Measurements from ENCODE around the gene PPCS. TPM values are rescaled to one million over a fixed set of nuclear protein-coding genes. Genes with fewer than 3 reads are reported as not detected.

PPCS gene
- total and polyA plus RNA-seq, 2 donors (not counting 1 experiment from before 2014, with no cell fraction given), result 39.3 to 40.3 TPM

DNA sequence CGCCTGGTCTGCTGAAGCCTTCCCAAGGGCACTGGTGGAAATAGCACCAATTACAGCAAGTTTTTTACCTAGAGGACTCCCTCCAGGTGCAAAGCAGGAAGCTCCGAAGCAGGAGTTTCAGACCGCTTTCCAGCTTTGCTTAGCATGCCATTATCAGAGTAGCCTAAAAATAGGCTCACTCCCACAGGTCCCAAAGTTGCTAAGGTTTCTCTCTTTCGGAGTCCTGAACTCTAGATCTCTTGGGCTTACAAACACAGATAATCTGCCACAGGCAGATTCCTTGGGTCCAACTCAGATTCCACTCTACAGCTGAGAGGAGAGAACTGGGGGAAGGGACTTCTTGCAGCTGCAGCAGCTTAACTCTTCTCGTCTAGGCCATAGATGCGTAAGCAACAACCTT, 23.0 kb upstream of the PPCS start:
- Histone ChIP-seq H3K4me2 (ENCODE audit: extremely low read depth, insufficient read depth, low read length) (no peak overlapping the region), H2AFZ (ENCODE audit: low read length) (no peak overlapping the region)
- DNase-seq (ENCODE audit: low read depth in 2 of 2), result no peak

DNA sequence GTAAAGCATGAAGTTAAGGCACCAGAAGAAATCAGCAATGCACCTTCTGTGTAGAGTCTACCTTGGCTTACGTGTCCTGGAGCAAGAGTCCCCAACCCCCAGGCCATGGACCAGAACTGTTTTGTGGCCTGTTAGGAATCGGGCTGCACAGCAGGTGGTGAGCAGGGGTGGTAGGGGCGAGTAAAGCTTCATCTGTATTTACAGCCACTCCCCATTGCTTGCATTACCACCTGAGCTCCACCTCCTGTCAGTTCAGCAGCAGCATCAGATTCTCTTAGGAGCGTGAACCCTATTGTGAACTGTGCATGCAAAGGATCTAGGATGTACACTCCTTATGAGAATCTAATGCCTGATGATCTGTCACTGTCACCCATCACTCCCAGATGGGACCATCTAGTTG, 22.0 kb upstream of the PPCS start:
- DNase-seq (ENCODE audit: low read depth in 2 of 2), result no peak
- Histone ChIP-seq H3K27me3 (ENCODE audit: control insufficient read depth, insufficient read depth, low read length) (no peaks in the 10 kb centered on the region), H3K4me2 (ENCODE audit: extremely low read depth, insufficient read depth, low read length) (no peak overlapping the region), H3K36me3 (ENCODE audit: control insufficient read depth, insufficient read depth, low read length) (no peaks in the 10 kb centered on the region), H3K79me2 (ENCODE audit: control insufficient read depth, insufficient read depth, low read length) (no peaks in the 10 kb centered on the region), H3K4me3 (replicated peaks in 1 of 4; ENCODE audit: control extremely low read depth in 1 of 4, insufficient read depth in 1 of 4, low read depth in 3 of 4, low read length in 4 of 4) (no peak overlapping the region), H2AFZ (ENCODE audit: low read length) (no peak overlapping the region), H3K9ac (ENCODE audit: insufficient read depth, low read length) (no peak overlapping the region), H4K20me1 (ENCODE audit: control insufficient read depth, extremely low read depth, insufficient read depth, low read length) (no peaks in the 10 kb centered on the region), H3K9me3 (ENCODE audit: control insufficient read depth, insufficient read depth, low read depth, low read length) (no peaks in the 10 kb centered on the region), H3K4me1 (ENCODE audit: control insufficient read depth, extremely low read depth, insufficient read depth, low read length) (no peaks in the 10 kb centered on the region), H3K27ac (ENCODE audit: insufficient read depth, low read length) (no peak overlapping the region)
- TF ChIP-seq, protein P1, sequence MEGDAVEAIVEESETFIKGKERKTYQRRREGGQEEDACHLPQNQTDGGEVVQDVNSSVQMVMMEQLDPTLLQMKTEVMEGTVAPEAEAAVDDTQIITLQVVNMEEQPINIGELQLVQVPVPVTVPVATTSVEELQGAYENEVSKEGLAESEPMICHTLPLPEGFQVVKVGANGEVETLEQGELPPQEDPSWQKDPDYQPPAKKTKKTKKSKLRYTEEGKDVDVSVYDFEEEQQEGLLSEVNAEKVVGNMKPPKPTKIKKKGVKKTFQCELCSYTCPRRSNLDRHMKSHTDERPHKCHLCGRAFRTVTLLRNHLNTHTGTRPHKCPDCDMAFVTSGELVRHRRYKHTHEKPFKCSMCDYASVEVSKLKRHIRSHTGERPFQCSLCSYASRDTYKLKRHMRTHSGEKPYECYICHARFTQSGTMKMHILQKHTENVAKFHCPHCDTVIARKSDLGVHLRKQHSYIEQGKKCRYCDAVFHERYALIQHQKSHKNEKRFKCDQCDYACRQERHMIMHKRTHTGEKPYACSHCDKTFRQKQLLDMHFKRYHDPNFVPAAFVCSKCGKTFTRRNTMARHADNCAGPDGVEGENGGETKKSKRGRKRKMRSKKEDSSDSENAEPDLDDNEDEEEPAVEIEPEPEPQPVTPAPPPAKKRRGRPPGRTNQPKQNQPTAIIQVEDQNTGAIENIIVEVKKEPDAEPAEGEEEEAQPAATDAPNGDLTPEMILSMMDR (conservative IDR thresholded peaks at IDR 0.05 in 1 of 2, IDR thresholded peaks at IDR 0.05 in 1 of 2; ENCODE audit: low read depth in 1 of 2, low read length in 2 of 2), result no peak
- no peak for TF ChIP-seq EZH2 (IDR thresholded peaks at IDR 0.05; ENCODE audit: low read length, missing control alignments)

More for the DNA sequence above, 23.0 kb upstream of the PPCS start:
- Histone ChIP-seq H3K4me1 (ENCODE audit: control insufficient read depth, extremely low read depth, insufficient read depth, low read length) (no peaks in the 10 kb centered on the region), H3K79me2 (ENCODE audit: control insufficient read depth, insufficient read depth, low read length) (no peaks in the 10 kb centered on the region), H3K27ac (ENCODE audit: insufficient read depth, low read length) (no peak overlapping the region), H3K9me3 (ENCODE audit: control insufficient read depth, insufficient read depth, low read depth, low read length) (no peaks in the 10 kb centered on the region), H3K9ac (ENCODE audit: insufficient read depth, low read length) (no peak overlapping the region), H3K27me3 (ENCODE audit: control insufficient read depth, insufficient read depth, low read length) (no peaks in the 10 kb centered on the region), H3K36me3 (ENCODE audit: control insufficient read depth, insufficient read depth, low read length) (no peaks in the 10 kb centered on the region), H4K20me1 (ENCODE audit: control insufficient read depth, extremely low read depth, insufficient read depth, low read length) (no peaks in the 10 kb centered on the region), H3K4me3 (replicated peaks in 1 of 4; ENCODE audit: control extremely low read depth in 1 of 4, insufficient read depth in 1 of 4, low read depth in 3 of 4, low read length in 4 of 4) (no peak overlapping the region)
- no peak for TF ChIP-seq EZH2 (IDR thresholded peaks at IDR 0.05; ENCODE audit: low read length, missing control alignments)
- TF ChIP-seq, protein P1 (conservative IDR thresholded peaks at IDR 0.05 in 1 of 2, IDR thresholded peaks at IDR 0.05 in 1 of 2; ENCODE audit: low read depth in 1 of 2, low read length in 2 of 2), result no peak

DNA sequence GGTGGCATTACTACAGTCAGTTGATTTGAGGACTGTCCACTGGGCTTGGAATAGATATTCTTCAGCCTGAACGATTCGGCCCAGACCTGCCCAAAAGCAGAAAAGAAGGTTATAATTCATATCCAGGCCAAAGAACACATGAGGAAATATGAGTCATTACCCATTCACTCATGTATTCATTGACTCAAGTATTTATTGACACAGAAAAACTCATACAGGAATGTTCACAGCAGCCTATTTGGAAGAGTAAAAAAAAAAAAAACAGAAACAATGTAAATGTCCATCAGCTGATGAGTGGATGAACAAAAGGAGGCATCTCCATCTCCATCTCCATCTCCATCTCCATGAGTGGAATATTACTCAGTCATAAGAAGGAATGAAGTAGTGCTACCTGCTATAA, 16.4 kb upstream of the PPCS start:
- no peak overlapping the region for H3K4me3 ChIP-seq (replicated peaks in 1 of 4; ENCODE audit: control extremely low read depth in 1 of 4, insufficient read depth in 1 of 4, low read depth in 3 of 4, low read length in 4 of 4)
- H3K4me2 ChIP-seq (ENCODE audit: extremely low read depth, insufficient read depth, low read length), result no peak overlapping the region
- no peaks in the 10 kb centered on the region for H3K79me2 ChIP-seq (ENCODE audit: control insufficient read depth, insufficient read depth, low read length)
- H4K20me1 ChIP-seq (ENCODE audit: control insufficient read depth, extremely low read depth, insufficient read depth, low read length), result no peaks in the 10 kb centered on the region
- peak; percentile 70 to 88 for DNase-seq (ENCODE audit: low read depth in 2 of 2)
- no peak overlapping the region for H3K27ac ChIP-seq (ENCODE audit: insufficient read depth, low read length)
- no peaks in the 10 kb centered on the region for H3K9me3 ChIP-seq (ENCODE audit: control insufficient read depth, insufficient read depth, low read depth, low read length)
- H2AFZ ChIP-seq (ENCODE audit: low read length), result no peak overlapping the region
- no peaks in the 10 kb centered on the region for H3K4me1 ChIP-seq (ENCODE audit: control insufficient read depth, extremely low read depth, insufficient read depth, low read length)
- H3K27me3 ChIP-seq (ENCODE audit: control insufficient read depth, insufficient read depth, low read length), result no peaks in the 10 kb centered on the region
- no peaks in the 10 kb centered on the region for H3K36me3 ChIP-seq (ENCODE audit: control insufficient read depth, insufficient read depth, low read length)
- no peak overlapping the region for H3K9ac ChIP-seq (ENCODE audit: insufficient read depth, low read length)
- TF ChIP-seq, protein P1 (conservative IDR thresholded peaks at IDR 0.05 in 1 of 2, IDR thresholded peaks at IDR 0.05 in 1 of 2; ENCODE audit: low read depth in 1 of 2, low read length in 2 of 2), result no peak
- TF ChIP-seq EZH2 (IDR thresholded peaks at IDR 0.05; ENCODE audit: low read length, missing control alignments), result no peak
